Stimulated activated CD4-positive, alpha-beta T cell treated with anti-CD3 and anti-CD28 coated beads, Interleukin-12 subunit alpha, Interleukin-12 subunit beta, amount 100 ng/mL, for 48 hours (primary cell): ENCODE results near the gene FGGY.
"Not testable (repeated sequence)": the region's sequence is repeated elsewhere in the genome, so short reads cannot be mapped to it uniquely, and the experiment has no call there.

ENCODE experiments used
- DNase-seq, 3 donors: peaks; one replicate each; pipeline ENCODE4 v3.0.0-alpha.2; 2020; ENCODE audit warnings: low read depth in 2 of 3, low spot score in 1 of 3

The FGGY gene

DNA sequence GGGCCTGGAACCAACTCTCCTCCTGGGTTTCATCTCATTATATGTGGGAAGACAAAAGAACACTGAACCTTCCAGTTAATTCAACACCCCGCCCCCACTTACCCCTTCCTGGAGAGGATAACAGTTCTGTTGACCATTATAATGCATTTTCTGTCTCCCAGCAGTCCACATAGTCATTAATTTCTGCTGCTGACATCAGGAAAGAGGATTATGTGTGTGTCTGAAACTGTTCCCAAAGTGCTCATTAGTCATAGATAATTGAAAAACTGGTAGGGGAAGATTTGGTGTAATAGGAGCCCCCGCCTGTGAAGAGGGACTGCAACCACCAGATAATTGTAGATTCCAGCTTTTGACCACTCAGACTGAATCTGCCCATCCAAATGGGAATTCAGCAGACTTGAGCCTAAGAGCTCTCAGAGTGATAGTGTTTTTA lies 208.7 kb downstream of the FGGY start:
- no peak for DNase-seq

DNA sequence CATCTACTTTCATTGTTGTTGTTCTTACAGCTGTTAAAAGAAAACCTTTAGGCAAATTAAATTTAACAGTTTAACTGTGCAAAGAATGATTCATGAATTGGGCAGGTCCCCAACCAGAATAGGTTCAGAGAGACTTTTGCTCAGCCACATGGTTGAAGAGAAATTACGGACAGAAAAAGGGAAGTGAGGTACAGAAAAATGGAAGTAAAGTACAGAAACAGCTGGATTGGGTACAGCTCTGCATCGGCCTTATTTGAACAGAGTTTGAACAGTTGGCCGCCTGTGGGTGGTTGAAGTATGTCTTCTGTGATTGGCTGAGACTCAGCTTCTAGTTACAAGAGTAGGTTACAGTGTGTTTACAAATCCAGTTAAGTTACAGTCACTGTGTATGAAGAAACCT lies 210.1 kb downstream of the FGGY start:
- DNase-seq, result no peak

DNA sequence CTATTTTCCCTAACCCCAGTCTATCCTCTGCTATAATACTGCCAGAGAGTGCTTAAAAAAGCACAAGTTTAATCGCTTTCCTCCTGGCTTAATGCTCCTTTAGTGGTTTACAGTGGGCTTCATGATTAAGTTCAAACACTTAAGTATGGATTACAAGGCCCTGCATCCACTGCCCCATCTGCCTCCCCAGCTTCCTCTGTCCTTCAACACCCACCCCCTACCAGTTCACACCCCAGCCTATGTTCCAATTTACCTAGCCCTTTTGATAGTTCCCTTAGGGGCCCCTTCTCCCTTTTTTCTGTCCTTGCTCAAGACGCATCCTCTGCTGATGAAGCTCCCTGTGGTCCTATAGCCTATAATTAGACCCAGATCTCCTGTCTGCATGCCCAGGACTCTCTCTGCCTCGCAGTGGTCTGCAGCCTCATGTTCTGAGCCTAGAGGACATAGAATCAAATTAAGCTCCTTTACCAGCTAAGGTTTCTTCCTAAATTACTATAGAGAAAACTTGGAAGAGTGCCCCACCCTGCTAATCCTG lies 212.5 kb downstream of the FGGY start:
- no peak for DNase-seq

DNA sequence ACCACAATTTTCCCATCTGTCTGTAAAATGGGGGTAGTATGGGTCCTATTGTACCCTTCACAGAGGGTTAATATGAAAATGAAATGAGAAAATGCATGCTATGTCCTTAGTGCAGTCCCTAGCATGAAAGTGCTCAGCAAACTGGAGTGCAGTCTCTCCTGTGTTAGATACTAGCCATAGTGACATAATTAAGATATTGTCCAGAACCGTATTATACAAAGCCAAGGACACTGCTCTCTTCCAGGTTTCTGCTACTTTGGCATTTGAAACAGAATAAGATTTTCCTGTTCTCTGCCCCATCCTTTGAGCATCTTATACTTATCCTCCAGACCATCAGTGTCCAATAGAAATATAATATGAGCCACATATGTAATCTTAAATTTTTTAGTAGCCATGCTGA lies 213.4 kb downstream of the FGGY start:
- DNase-seq, result no peak

- no peak for DNase-seq
Observed at GRCh38 chr1:59511476-59512465, 214.9 kb downstream of the FGGY start.

GRCh38 chr1:59512702-59513101 lies 215.8 kb downstream of the FGGY start:
- DNase-seq, result no peak

DNA sequence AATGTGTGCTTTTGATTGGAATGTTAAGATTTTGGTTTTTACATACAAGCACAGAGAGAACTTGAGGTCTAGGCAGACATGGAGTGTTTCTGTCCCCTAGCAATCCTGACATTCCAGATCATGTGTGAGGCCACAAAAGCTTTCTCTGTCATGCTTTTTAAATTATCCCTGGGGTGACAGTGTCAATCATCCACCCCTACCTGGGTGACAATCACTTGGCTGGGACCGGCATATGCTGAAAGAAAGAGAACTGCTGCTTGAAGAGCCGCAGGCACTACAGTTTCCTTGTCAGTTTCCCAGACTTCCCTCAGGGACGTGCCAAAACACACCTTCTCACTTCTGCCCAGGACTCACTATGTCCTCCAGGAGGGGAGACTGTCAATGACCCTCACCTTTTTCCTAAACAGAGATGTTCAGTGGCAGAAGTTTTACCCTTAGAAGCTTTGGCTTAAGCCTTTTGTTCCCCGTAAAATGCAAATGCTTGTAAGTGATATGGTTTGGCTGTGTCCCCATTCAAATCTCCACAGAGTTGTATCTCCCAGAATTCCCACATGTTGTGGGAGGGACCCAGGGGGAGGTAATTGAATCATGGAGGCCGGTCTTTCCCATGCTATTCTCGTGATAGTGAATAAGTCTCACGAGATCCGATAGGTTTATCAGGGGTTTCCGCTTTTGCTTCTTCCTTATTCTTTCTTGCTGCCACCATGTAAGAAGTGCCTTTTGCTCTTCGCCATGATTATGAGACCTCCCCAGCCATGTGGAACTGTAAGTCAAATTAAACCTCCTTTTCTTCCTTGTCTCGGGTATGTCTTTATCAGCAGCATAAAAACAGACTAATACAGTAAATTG lies 217.4 kb downstream of the FGGY start:
- DNase-seq, result no peak

DNA sequence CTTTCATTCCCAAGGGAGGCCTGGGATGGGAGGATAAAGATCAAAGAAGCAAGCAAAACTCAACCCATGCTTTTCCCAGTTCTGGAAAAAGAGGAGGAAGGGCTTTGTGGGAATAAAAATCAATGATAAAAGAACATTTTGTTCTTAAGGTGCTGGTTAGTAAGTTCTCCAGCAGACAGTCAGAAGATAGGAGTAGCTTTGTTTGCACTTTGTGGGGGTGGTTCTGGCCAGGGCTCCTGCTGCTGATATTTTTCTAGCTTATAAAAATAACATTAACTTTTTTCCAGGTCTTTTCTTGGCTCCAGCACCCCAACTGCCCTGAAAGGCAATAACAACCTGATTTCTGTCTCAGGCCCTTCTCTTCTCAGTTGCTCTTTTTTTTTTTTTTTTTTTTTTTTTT lies 220.0 kb downstream of the FGGY start:
- DNase-seq, result no peak

- DNase-seq, result no peak
Observed at GRCh38 chr1:59520194-59520593, 223.3 kb downstream of the FGGY start.

GRCh38 chr1:59520827-59521418 lies 224.0 kb downstream of the FGGY start:
- no peak for DNase-seq

GRCh38 chr1:59521456-59521855 lies 224.6 kb downstream of the FGGY start:
- no peak for DNase-seq

DNA sequence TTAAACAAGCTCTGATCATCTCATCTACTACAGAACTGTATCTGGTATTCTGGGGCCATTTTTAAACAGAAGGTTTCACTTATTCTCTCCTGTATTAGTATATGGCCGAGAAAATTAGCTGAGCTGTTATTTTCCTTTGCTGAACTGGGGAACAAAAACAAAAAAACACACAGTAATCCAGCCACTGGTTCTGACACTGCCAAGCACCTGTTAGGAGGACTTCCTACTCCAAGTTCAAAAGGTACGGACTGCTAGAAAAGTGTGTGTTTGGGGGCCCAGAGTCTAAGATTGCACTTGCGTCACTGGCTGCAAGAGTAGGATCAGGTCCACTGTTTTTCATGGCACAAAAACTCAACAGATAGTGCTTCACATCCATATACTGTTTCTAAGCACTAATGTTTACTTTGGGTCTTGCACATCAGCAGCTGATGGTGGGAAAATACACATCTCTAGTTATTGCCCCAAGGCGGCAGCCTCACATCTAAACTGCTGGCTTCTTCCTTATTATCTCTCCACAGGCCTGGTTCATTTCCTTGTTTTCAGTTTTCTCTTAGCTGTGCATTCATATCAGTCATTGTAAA lies 226.1 kb downstream of the FGGY start:
- no peak for DNase-seq

GRCh38 chr1:59523745-59524450 lies 227.0 kb downstream of the FGGY start:
- DNase-seq, result no peak

DNA sequence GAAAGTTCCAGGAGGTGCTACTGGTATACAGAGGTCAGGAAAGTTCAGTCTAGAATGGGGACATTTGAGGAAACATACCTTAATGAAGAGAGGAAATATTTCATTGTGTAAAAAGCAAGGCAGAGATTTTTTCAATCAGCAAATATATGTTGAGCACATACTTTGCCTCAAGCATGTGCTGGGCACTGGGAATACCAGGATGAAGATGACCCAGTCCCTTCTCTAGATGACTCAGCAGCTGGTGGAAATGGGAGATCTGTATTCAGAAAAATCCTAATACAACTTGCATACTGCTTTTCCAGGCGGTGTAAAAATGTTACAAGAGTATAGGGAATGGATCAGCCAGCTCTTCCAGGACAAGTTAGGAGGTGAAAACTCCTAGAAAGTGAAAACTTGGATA lies 229.3 kb downstream of the FGGY start:
- DNase-seq, result no peak

DNA sequence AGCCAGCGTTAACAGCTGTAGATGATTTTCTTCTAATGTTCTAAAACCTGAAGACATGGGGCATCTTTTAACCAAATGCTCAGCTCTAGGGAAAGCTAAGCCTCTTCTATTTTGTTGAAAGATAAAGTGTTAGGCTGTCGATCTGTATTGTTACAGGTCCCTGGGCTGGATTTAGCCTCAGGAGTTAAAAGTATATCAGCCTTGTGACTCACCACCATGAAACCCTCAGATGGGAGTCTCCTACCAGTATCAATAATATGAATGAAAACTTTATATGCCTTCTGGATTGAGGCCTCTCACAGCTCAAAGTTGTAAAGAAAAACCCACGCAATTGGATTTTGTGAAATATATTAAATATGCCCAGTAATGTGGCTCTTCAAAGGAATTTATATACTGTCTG lies 231.6 kb downstream of the FGGY start:
- no peak for DNase-seq

DNA sequence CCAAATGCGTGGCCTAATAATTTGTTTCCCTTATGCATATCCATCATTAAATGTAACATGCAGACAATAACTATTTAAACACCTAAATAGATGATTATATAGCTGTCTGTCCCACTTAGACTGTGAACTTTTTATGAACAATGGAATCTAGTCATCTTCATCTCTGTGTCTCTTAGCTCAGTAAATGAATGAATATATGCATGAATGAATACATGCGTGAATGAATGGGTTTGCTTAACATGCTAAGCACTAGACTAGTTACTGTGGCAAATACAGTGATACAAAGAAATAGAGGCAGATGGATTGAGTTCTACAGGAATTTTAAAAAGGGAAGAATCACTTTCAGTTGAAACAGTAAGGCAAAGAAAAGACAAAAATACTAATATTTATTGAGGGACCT lies 232.0 kb downstream of the FGGY start:
- DNase-seq, result no peak

GRCh38 chr1:59530119-59530518 lies 233.2 kb downstream of the FGGY start:
- no peak for DNase-seq

DNA sequence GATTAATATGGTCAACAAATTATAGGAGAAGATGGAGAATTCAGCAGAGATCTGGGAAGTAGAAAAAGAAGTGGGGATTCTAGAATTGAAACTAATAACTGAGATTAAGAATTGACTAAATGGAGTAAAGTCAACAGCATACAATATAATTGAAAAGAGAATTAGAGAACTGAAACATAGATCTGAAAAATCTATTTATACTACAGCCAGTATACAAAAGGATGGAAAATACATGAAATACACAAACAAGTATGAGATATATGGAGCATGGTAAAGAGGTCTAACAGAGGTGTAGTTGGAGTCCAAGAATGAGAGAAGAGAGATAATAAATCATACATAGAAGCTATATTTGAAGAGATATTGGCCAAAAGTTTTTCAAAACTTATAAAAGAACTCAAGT lies 235.2 kb downstream of the FGGY start:
- no peak for DNase-seq

DNA sequence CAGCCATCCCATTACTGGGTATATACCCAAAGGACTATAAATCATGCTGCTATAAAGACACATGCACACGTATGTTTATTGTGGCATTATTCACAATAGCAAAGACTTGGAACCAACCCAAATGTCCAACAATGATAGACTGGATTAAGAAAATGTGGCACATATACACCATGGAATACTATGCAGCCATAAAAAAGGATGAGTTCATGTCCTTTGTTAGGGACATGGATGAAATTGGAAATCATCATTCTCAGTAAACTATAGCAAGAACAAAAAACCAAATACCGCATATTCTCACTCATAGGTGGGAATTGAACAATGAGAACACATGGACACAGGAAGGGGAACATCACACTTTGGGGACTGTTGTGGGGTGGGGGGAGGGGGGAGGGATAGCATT lies 241.6 kb downstream of the FGGY start:
- DNase-seq, result not testable (repeated sequence)

GRCh38 chr1:59539961-59540681 lies 243.2 kb downstream of the FGGY start:
- no peak for DNase-seq
